SU-DHL-6 (cell line): ENCODE data around the gene KDM5B.

Experiments
- EZH2phosphoT487 ChIP-seq: fragments of 200-600 bp; sonication (generic), shearing (Covaris generic); conservative IDR thresholded peaks from 2 replicates; pipeline ENCODE4 v1.6.1; 2018; ENCODE audit warnings: mild to moderate bottlenecking, antibody characterized with exemption, low read length, moderate library complexity, mixed read lengths
- TF ChIP-seq, protein P1 (sequence below): fragments of 200-600 bp; sonication (generic); IDR thresholded peaks from one replicate; pipeline ENCODE4 v1.5.1; 2017; ENCODE audit warnings: antibody characterized with exemption, mild to moderate bottlenecking, low read length, moderate library complexity; ENCODE audit not compliant: insufficient read depth, poor library complexity, severe bottlenecking

- TF ChIP-seq, protein P1, sequence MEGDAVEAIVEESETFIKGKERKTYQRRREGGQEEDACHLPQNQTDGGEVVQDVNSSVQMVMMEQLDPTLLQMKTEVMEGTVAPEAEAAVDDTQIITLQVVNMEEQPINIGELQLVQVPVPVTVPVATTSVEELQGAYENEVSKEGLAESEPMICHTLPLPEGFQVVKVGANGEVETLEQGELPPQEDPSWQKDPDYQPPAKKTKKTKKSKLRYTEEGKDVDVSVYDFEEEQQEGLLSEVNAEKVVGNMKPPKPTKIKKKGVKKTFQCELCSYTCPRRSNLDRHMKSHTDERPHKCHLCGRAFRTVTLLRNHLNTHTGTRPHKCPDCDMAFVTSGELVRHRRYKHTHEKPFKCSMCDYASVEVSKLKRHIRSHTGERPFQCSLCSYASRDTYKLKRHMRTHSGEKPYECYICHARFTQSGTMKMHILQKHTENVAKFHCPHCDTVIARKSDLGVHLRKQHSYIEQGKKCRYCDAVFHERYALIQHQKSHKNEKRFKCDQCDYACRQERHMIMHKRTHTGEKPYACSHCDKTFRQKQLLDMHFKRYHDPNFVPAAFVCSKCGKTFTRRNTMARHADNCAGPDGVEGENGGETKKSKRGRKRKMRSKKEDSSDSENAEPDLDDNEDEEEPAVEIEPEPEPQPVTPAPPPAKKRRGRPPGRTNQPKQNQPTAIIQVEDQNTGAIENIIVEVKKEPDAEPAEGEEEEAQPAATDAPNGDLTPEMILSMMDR, result no peak
- no peak for TF ChIP-seq EZH2phosphoT487
These were observed 47.6 kb downstream of the KDM5B start for GRCh38 chr1:202760589-202760988.
